Anterior cingulate cortex (tissue), 58 donors: Measurements from ENCODE around the gene DIAPH2.
A peak's percentile ranks its signal among the peaks of the same experiment; 100 is the strongest.

Source experiments
- DNase-seq, 58 donors: peaks; one replicate each; lab custom pipeline; 2025; lab: John Stamatoyannopoulos, UW

Gene DIAPH2

GRCh38 chrX:97525981-97526380 is 841.3 kb downstream of the DIAPH2 start:
- no peak for DNase-seq

- no peak for DNase-seq
Observed at GRCh38 chrX:97527725-97528124, 843.1 kb downstream of the DIAPH2 start.

- DNase-seq = no peak
Observed at GRCh38 chrX:97529536-97530200, 845.0 kb downstream of the DIAPH2 start.

GRCh38 chrX:97531825-97532224 is 847.2 kb downstream of the DIAPH2 start:
- no peak for DNase-seq

GRCh38 chrX:97538745-97539144 is 854.1 kb downstream of the DIAPH2 start:
- DNase-seq = no peak

- no peak for DNase-seq
Observed at GRCh38 chrX:97539970-97540519, 855.4 kb downstream of the DIAPH2 start.

GRCh38 chrX:97547877-97548578 is 863.4 kb downstream of the DIAPH2 start:
- no peak for DNase-seq

- DNase-seq = no peak
Observed at GRCh38 chrX:97551821-97552220, 867.2 kb downstream of the DIAPH2 start.

- no peak for DNase-seq
Observed at GRCh38 chrX:97553833-97554232, 869.2 kb downstream of the DIAPH2 start.

- DNase-seq = no peak
Observed at GRCh38 chrX:97556359-97556758, 871.7 kb downstream of the DIAPH2 start.

GRCh38 chrX:97563531-97564133 is 879.0 kb downstream of the DIAPH2 start:
- DNase-seq = peak in 30 of 58 donors; percentile 0 to 17 (median 2)

- no peak for DNase-seq
Observed at GRCh38 chrX:97564496-97564895, 879.9 kb downstream of the DIAPH2 start.

- DNase-seq = no peak
Observed at GRCh38 chrX:97587171-97587570, 902.5 kb downstream of the DIAPH2 start.

- DNase-seq = no peak
Observed at GRCh38 chrX:97594646-97595224, 910.1 kb downstream of the DIAPH2 start.

- DNase-seq = no peak
Observed at GRCh38 chrX:97597954-97598353, 913.3 kb downstream of the DIAPH2 start.

- DNase-seq = no peak
Observed at GRCh38 chrX:97602465-97603258, 918.0 kb downstream of the DIAPH2 start.

- DNase-seq = no peak
Observed at GRCh38 chrX:97605271-97605670, 920.6 kb downstream of the DIAPH2 start.

- DNase-seq = no peak
Observed at GRCh38 chrX:97609357-97609756, 924.7 kb downstream of the DIAPH2 start.

- DNase-seq = no peak
Observed at GRCh38 chrX:97609938-97610337, 925.3 kb downstream of the DIAPH2 start.

- DNase-seq = no peak
Observed at GRCh38 chrX:97616883-97617530, 932.4 kb downstream of the DIAPH2 start.
